ENCODE data around the gene NEGR1.

GRCh38 chr1:72283022-72283306 is 625 bp upstream of the NEGR1 start:
- TF ChIP-seq PPARD (CRISPR knock-in tag; IDR thresholded peaks at IDR 0.05) (no peak), ZNF263 (CRISPR knock-in tag; IDR thresholded peaks at IDR 0.05; ENCODE audit: borderline replicate concordance) (no peak), RCOR1 (IDR thresholded peaks at IDR 0.05; ENCODE audit: borderline replicate concordance in 1 of 2, low read depth in 2 of 2, low read length in 2 of 2) (no peak), ESRRA (IDR thresholded peaks at IDR 0.05; ENCODE audit: borderline replicate concordance, low read depth) (no peak), MTF1 (CRISPR knock-in tag; IDR thresholded peaks at IDR 0.05; ENCODE audit: borderline replicate concordance) (no peak), CTCF (IDR thresholded peaks at IDR 0.05 in 2 of 3, conservative IDR thresholded peaks at IDR 0.05 in 1 of 3; ENCODE audit: insufficient read depth in 2 of 3, low read depth in 1 of 3, low read length in 3 of 3) (no peak), POLR2A (conservative IDR thresholded peaks at IDR 0.05) (no peak), NELFE (IDR thresholded peaks at IDR 0.05; ENCODE audit: insufficient read depth, insufficient read length) (no peak), NFIX (CRISPR knock-in tag; IDR thresholded peaks at IDR 0.05; ENCODE audit: low read depth) (no peak), YY1 (IDR thresholded peaks at IDR 0.05; ENCODE audit: borderline replicate concordance in 1 of 3, control insufficient read depth in 1 of 3, extremely low read depth in 1 of 3, insufficient read depth in 3 of 3, insufficient read length in 1 of 3, insufficient replicate concordance in 2 of 3, low read depth in 1 of 3, low read length in 2 of 3) (no peak), SMARCA4 (IDR thresholded peaks at IDR 0.05) (no peak)
